ENCODE results near the gene RIN2.

The RIN2 gene

GRCh38 chr20:19775353-19776253 lies 17.5 kb downstream of the RIN2 start:
- Histone ChIP-seq H3K27me3 (ENCODE audit: low read length) (no peaks in the 10 kb centered on the region), H3K79me2 (ENCODE audit: insufficient read depth, low read length) (no peaks in the 10 kb centered on the region), H3K4me2 (ENCODE audit: low read depth, low read length, poor library complexity, severe bottlenecking) (no peak overlapping the region), H4K20me1 (ENCODE audit: low read depth, low read length) (no peaks in the 10 kb centered on the region), H3K4me3 (ENCODE audit: insufficient read depth, low read length, poor library complexity, severe bottlenecking) (no peak overlapping the region), H2AFZ (ENCODE audit: low read depth, low read length, severe bottlenecking) (no peak overlapping the region), H3K27ac (ENCODE audit: low read depth, low read length) (no peak overlapping the region), H3K9me3 (ENCODE audit: insufficient read depth, low read length) (no peaks in the 10 kb centered on the region), H3K9ac (ENCODE audit: low read length) (no peak overlapping the region), H3K9me2 (replicated peaks; ENCODE audit: insufficient read depth, low read length) (no peaks in the 10 kb centered on the region), H3K36me3 (ENCODE audit: low read length) (no peaks in the 10 kb centered on the region), H3F3A (ENCODE audit: insufficient read depth) (no peaks in the 10 kb centered on the region)
- TF ChIP-seq EZH2phosphoT487 (conservative IDR thresholded peaks at IDR 0.05; ENCODE audit: low read length) (no peak), CTCF (IDR thresholded peaks at IDR 0.05; ENCODE audit: insufficient read depth, low read length, poor library complexity, severe bottlenecking) (no peak)

- H3K79me2 ChIP-seq (ENCODE audit: insufficient read depth, low read length): no peaks in the 10 kb centered on the region
- no peak overlapping the region for H2AFZ ChIP-seq (ENCODE audit: low read depth, low read length, severe bottlenecking)
- H3K27me3 ChIP-seq (ENCODE audit: low read length): no peaks in the 10 kb centered on the region
- H3K9me3 ChIP-seq (ENCODE audit: insufficient read depth, low read length): no peaks in the 10 kb centered on the region
- no peak for TF ChIP-seq EZH2phosphoT487 (conservative IDR thresholded peaks at IDR 0.05; ENCODE audit: low read length)
- no peak for TF ChIP-seq CTCF (IDR thresholded peaks at IDR 0.05; ENCODE audit: insufficient read depth, low read length, poor library complexity, severe bottlenecking)
- H3K9me2 ChIP-seq (replicated peaks; ENCODE audit: insufficient read depth, low read length): no peaks in the 10 kb centered on the region
- H3K27ac ChIP-seq (ENCODE audit: low read depth, low read length): no peak overlapping the region
- H3K4me3 ChIP-seq (ENCODE audit: insufficient read depth, low read length, poor library complexity, severe bottlenecking): no peak overlapping the region
- H3F3A ChIP-seq (ENCODE audit: insufficient read depth): no peaks in the 10 kb centered on the region
- H3K4me2 ChIP-seq (ENCODE audit: low read depth, low read length, poor library complexity, severe bottlenecking): no peak overlapping the region
- H3K36me3 ChIP-seq (ENCODE audit: low read length): no peaks in the 10 kb centered on the region
- H3K9ac ChIP-seq (ENCODE audit: low read length): no peak overlapping the region
- no peaks in the 10 kb centered on the region for H4K20me1 ChIP-seq (ENCODE audit: low read depth, low read length)
Measured at GRCh38 chr20:19777315-19777714, 19.3 kb downstream of the RIN2 start.

GRCh38 chr20:19777981-19778380 lies 19.9 kb downstream of the RIN2 start:
- no peaks in the 10 kb centered on the region for H3K36me3 ChIP-seq (ENCODE audit: low read length)
- TF ChIP-seq CTCF (IDR thresholded peaks at IDR 0.05; ENCODE audit: insufficient read depth, low read length, poor library complexity, severe bottlenecking): no peak
- no peaks in the 10 kb centered on the region for H3K9me3 ChIP-seq (ENCODE audit: insufficient read depth, low read length)
- no peaks in the 10 kb centered on the region for H3K79me2 ChIP-seq (ENCODE audit: insufficient read depth, low read length)
- H3K4me2 ChIP-seq (ENCODE audit: low read depth, low read length, poor library complexity, severe bottlenecking): no peak overlapping the region
- no peak overlapping the region for H3K27ac ChIP-seq (ENCODE audit: low read depth, low read length)
- no peak overlapping the region for H2AFZ ChIP-seq (ENCODE audit: low read depth, low read length, severe bottlenecking)
- H4K20me1 ChIP-seq (ENCODE audit: low read depth, low read length): no peaks in the 10 kb centered on the region
- no peaks in the 10 kb centered on the region for H3F3A ChIP-seq (ENCODE audit: insufficient read depth)
- no peaks in the 10 kb centered on the region for H3K27me3 ChIP-seq (ENCODE audit: low read length)
- no peak overlapping the region for H3K4me3 ChIP-seq (ENCODE audit: insufficient read depth, low read length, poor library complexity, severe bottlenecking)
- no peaks in the 10 kb centered on the region for H3K9me2 ChIP-seq (replicated peaks; ENCODE audit: insufficient read depth, low read length)
- H3K9ac ChIP-seq (ENCODE audit: low read length): no peak overlapping the region
